Stimulated activated CD4-positive, alpha-beta T cell treated with anti-CD3 and anti-CD28 coated beads, Interleukin-1b, Interleukin-23, amount 100 ng/mL, for 24 hours (primary cell): Measurements from ENCODE around the gene RALGAPB.
A peak's percentile ranks its signal among the peaks of the same experiment; 100 is the strongest.
"Not testable (repeated sequence)": the region's sequence is repeated elsewhere in the genome, so short reads cannot be mapped to it uniquely, and the experiment has no call there.

Experiments used
- DNase-seq, 4 experiments: peaks; one replicate each; pipeline ENCODE4 v3.0.0-alpha.2; 2020; ENCODE audit warnings: low read depth in 4 of 4, low spot score in 1 of 4

The RALGAPB gene

DNA sequence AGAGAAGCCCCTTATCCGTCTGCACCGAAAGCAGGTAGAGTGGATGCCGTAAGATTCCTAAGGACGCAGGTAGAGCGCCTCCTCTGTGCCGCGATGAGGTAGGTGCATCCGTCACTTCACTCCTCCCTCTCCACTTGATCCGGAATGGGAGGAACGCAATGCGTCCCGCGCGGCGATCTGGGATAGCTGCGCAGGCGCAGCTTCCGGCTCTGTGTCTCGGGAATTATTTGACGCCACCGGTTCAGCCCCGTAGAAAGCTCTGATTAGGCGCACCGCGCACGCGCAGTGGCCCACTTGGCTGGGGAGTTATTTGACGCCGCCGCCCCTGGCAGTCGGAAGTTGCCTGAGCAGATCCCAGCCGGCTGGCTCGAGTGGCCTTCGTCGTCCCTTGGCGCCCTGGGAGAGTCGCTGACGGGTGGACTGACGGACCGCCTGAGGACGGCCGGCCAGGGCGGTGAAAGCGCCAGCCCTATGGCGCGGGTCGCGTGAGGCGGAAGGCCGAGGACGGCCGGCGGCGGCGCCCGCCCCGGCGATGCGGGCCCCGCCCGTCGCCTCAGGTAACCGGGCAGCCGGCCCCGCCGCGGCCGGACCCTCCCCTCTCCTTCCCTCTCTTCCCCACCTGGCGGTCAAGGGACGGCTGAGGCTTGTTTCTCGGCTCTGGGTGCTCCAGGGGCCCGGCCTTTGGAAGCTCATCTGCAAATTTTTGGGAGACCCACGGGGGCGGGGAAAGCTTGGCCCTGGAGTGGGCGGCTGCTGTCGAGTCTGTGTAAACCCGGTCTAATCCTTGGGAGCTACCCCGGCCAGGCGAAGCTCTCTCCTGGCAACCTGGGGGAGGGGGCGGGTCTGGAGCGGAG lies at the start of gene RALGAPB:
RALGAPB (plus strand) TSS at position 331 of the 854 bp plus-strand sequence. CDS start 15,590 bp downstream, outside the sequence.
- DNase-seq: peak; percentile 96 to 97 (median 96)

DNA sequence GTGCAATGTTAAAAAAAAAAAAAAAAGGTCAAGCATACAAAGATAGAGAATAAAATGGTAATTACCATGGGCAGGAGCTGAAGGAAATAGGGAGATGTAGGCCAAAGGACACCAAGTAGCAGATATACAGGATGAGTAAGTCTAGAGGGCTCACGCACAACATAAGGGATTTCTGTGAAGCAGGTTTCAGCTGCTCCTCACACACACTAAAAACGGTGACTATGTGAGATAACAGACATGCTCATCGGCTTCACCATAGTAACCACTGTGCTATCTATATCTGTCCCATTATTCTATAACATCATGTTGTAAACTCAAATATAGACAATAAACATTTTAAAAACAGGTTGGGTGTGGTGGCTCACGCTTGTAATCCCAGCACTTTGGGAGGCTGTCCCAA lies 49.1 kb upstream of the RALGAPB start:
- DNase-seq: no peak

DNA sequence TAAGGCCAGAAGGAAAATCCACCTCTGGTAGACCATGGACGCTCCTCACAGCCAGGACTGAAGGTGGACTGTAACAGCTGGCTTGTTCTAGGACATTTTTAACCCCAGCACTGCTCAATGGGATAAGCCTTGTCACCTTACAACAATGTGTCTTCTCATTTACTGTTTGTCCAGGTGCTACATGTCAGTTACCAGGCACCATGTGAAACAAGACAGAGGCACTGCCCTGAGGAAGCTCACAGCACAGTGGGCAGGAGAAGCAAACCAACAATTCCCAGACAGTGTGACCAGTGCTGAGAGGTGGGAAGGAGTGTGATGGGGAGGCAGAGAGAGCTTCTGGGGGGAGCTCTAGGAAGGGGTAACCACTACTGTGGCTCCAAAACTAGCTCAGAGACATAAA lies 48.2 kb upstream of the RALGAPB start:
- DNase-seq: no peak

DNA sequence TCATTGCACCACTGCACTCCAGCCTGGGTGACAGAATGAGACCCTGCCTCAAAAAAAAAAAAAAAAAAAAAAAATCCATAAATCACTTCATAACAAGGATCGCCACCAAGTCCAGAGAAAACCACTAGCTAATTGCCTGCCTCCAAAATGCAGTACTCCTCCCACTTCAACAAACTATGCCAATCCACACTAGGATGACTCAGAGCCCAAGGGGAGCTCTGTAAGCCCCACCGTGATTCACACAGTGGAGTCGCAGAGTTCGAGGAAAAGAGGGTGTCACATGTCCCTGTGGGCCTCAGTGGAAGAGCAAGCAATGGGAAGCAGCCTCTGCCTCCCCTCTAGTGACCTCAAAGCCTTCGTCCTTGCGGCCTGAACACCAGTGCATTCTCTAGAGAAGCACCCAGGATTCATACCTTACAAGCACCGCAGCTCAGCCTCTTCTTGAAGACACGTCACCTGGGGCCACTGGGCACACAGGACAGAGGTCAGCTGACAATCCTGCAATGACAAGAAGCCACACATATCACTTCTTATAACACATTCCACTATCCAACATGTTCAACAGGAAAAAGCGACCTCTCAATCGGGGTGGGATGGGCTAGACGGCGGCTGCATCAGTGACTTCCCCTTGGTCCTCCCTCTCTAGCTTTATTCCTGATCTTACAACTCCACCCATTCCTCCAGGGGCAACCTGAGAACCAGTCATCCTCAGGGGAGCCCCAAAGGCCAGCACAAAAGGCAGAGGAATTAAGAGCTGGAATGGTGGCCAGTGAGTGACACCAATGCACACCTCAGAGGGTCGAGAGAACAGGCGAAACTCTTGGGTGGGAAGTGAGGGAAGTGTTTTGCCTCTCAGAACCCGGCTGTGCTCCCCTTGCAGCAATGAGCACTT lies 46.4 kb upstream of the RALGAPB start:
- DNase-seq: no peak

DNA sequence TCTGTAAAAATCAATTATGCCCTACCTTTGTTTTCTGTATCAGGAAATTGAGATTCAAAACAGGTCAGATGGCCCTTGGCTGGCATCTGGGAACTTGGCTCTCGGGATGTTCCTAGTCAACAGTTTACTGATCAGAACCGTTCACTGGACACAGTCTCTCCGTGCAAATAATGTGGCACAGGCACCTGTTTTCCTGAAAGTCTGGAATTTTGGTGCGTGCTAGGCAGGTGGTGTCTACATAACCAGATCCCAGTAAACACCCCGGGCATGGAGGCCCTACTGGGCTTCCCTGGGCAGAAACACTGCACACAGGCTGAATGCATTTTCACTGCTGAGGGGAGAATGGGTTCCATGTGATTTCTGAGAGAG lies 45.0 kb upstream of the RALGAPB start:
- no peak for DNase-seq

DNA sequence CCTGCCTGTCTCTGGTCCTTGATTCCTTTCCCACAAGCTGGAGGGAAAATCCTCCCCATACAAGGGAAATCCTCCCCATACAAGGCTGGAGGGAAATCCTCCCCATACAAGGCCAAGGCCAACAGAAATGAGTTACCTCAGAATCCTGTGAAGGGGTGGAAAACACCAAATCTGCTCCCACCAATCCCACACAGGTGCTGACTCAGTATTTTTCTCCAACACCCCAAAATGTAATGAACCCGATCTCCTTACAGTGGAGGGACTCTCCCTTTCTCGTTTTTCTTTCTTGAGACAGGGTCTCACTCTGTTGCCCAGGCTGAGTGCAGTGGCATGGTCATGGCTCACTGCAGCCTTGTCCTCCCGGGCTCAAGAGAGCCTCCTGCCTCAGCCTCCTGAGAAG lies 43.8 kb upstream of the RALGAPB start:
- no peak for DNase-seq

DNA sequence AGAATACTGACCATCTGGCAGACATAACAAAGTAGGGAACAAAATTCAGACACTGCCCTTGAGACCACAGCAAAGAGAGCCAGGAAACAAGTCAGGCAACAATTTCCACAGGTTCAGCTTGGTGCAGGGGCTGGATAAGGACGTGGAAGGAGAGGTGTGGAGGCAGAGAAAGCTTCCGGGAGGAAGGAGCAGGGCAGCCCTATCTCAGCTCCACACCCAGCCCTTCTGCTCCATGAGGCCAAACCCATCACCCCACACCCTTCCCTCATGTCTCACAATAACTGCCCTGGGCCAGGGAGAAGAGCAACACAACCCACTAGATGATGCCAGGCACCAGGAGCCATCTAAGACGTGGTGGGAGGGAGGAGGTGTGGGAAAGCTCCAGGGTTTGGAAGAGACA lies 43.3 kb upstream of the RALGAPB start:
- no peak for DNase-seq

DNA sequence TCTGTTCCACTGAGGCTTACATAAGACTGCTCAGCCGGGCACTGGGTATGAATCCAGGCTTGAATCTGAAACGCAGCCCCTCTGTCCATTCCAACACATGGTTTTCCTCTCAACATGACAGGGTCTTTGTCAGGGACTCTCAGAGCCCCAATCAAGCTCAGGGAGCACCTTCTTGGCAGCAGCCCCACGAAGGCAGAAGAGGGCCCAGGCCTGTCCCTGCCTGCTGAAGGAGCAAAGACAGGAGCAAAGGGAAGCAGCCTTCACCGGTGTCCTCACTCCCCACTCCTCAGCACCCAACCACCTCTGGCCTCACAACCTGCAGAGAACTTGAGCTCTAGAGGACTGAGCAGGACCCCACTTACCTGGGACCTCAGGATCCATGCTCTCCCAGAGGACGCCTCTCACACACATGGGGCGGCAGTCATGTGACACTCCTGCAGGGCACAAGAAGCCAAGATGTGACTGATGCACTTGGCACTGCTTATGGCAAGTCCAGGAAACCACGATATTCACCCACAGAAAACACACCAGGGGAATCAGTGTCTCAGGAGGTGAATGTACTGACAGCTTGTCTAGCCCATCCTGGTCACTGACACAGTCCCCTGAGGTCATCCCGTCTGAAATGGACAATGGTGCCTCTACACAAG lies 41.8 kb upstream of the RALGAPB start:
- DNase-seq: no peak

DNA sequence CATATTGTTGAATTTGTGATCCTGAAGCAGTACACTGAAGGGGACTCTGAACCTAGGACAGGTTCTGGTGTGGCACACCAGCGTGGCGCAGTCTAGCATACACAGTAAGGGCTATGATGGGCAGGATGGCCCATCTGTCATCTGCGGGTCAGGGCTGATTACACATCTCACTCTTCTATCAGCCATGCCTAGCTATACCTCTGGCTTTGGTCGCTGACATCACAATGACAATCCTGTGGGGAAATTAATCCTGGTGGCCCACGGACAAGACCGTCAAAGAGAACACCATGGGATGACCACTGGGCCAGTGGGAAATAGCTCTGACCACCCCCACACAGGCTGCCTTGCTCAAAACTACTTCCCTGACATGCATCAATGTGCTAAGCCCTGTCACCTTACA lies 40.4 kb upstream of the RALGAPB start:
- DNase-seq: no peak

DNA sequence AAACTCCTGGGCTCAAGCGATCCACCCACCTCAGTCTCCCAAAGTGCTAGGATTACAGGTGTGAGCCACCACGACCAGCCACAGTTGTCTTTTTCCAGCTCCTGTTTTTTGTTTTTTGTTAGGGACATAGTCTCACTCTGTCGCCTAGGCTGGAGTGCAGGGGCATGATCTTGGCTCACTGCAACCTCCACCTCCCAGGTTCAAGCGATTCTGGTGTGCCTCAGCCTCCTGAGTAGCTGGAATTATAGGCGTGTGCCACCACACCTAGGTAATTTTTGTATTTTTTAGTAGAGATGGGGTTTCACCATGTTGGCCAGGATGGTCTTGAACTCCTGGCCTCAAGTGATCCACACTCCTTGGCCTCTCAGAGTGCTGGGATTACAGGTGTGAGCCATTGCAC lies 39.8 kb upstream of the RALGAPB start:
- DNase-seq: not testable (repeated sequence)

DNA sequence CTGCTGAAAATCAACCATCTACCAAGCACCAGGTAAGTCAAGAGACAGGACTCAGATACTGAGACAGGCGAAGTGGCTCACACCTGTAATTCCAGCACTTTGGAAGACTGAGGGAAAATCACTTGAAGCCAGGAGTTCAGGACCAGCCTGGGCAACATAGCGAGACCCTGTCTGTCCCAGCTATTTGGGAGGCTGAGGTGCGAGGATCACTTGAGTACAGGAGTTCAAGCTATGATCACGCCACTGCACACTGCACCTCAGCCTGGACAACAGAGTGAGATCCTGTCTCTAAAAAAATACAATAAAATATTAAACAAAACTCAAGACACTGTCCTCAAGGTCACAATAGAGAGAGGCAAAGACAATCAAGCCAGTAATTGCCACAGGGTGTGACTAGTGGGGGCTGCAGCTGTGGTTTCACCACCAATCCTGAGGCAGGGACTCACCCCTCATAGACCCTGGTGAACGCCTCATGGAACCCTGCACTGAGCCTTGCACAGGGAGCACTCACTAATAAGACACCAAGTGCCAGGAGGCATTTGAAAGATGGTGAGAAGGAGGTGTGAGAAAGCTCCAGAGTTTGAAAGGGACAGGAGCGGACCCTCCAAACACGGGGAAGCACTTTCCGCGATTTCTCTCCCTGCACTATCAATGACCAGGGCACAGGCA lies 39.2 kb upstream of the RALGAPB start:
- DNase-seq: no peak

DNA sequence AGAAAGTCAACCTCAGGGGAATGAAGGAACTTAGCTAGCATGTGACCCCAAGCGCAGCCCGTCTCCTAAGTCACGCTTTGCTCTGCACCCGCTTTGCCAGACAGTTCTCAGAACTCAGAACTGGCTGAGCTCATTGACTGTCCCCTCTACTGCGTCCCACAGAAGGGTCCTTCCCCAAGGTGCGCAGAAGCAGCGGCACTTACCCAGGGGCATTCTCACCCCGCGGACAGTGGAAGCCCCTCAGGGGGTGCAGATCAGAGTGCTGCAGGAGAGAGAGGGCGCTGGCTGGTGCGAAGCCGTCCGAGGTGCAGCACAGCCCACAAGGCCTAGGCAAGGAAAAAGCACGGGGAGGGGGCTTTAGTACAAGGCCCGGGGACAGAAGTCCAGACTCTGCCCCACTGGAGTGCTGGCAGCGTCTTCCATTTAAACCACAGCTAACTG lies 38.3 kb upstream of the RALGAPB start:
- peak in 1 of 4 experiments; percentile 12 for DNase-seq

DNA sequence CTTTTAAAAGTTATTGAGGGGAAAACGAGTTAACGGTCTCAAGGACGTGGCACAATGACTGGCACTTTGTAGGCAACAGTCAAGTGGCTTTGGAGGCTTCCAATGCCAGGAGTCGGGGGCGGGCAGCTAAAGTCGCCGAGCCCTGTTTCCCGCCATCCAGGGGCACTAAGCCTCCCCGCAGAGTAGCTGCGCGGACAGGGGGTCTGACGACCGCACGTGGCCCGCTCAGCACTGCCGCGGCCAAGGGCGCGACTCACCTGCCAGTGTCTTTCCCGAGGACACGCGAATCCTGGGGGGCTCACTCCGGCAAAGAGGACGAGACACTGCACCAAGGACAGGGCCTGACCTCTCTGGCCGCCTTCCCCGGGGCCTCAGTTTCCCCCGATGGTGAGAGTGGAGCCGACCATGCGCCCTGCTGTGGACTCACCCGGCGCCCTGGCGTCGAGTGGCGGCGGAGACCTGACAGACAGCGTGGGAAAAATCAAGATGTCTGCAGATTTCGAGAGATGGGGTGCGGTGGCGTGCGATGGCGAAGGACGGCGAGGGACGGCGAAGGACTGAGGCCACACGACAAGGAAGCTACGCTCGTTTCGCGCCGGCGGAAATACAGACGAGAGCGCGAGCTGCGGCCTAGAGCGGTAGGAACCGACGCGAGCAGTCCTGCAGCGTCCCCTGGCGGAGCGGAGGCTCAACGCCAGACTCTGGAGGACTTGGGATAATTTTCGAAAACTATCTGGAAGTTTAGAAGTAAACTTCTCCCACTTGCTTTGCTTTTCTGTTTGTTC lies 37.7 kb upstream of the RALGAPB start, which contains the start of gene SNHG17:
SNHG17 (minus strand) TSS at position 559 of the 785 bp plus-strand sequence.
- peak; percentile 80 to 86 (median 81) for DNase-seq

DNA sequence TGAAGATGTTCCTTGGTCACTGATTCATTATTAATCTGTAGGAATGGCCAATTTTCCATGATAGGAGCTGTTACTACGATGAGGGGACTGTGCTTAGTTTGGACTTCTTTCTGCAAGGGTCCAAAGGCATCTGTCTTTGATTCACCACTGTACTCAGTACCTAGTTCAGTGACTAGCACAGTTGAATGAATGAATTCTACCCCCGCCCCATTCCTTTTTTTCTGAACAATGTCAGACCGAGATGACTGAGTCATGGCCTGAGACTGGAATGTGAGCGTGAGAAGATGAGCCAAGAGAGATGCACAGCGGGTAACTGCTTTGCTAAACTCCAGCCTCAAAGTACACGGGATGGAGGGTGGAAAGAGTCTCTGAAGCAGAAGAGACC lies 37.1 kb upstream of the RALGAPB start:
- no peak for DNase-seq

DNA sequence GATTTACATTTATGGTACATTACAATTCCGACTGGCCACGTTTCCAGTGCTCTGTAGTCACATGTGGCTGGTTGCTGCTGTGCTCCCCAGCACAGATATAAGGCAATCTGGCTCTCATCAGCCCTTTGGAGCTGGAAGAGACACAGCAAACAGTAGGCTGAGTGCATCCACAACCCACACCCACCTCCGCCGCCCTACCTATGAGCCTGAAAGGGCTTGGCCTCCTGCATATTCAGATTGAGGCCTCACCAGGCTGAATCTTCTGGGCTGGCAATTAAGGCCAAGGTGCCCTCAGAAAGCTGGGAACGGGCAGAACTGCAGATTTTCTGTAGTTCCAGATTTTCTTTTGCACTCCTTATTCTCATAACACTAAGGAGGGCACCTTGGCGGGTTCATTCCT lies 34.8 kb upstream of the RALGAPB start:
- DNase-seq: no peak

DNA sequence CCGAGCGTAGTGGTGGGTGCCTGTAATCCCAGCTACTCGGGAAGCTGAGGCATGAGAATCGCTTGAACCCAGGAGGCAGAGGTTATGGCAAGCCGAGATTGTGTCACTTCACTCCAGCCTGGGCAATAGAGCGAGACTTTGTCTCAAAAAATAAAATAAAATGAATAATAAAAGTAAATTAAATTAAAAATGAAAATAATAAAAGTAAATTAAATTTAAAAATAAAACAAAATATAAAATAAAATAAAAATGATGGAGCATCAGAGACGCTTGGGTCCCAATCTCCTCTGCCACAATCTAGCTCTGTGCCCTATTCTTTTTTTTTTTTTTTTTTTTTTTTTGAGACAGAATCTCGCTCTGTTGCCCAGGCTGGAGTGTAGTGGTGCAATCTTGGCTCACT lies 31.5 kb upstream of the RALGAPB start:
- not testable (repeated sequence) for DNase-seq

DNA sequence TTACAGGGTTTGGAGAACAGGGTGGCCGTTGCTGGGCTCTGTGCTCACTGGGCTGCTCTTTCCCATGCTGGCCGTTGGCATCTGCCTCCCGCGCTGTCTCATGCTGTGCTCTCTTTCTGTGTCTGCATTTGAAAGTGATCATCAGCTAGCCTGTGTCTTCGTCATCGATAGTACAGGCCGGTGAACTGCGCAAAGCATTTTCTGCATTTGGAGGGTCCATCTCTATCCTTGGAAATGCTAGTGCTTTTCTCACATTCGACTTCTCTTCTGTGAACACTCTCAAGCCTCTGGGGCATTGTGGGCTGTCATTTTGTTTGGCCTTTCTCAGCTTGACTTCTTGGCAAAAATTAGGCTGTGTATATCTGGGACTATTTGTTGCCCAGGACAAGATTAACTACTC lies 30.7 kb upstream of the RALGAPB start:
- no peak for DNase-seq

DNA sequence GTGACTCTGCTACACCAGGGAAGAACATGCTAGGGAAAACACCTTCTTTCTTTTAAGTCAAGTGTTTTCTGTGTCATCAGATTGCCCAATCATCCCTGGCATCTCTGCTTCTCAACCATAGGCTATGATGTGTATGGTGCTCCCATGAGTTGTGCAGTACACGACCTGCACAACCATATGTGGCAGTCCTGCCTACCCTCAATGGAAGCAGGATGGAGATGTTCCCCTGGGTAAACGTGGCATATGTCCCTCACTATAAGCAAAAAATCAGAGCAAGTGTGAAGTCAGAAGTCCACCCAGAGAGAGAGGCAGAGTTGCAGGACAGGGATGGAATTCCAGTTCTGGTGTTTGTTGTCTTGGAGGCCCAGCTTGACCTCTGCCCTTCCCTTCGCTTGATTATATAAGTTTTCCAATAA lies 27.3 kb upstream of the RALGAPB start:
- no peak for DNase-seq

DNA sequence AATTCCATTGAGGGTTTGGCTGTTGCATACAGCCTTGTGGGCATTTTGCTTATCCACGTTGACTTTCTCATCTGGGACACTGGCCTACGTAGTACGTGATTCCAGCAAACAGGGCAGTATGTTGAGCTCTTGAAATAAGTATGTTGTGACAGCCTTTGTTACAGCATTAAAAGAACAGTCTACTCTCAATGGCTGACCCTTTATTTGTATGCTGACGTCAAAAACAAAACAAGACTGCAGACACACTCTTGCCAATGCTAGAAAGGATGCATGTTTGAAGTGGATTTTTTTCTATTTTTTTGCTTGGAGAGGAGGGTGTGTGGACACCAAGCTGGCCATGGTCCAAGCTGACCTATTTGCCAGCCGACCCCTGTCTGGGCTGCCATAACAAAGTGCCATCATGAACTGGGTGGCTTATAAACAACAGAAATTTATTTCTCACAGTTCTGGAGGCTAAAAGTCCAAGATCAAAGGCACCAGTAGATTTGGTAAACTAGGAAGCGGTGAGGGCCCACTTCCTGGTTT lies 26.7 kb upstream of the RALGAPB start:
- DNase-seq: no peak
